Common myeloid progenitor, CD34-positive (primary cell): ENCODE measurements around the gene NR2E1.

ENCODE experiments used
- CTCF ChIA-PET: fragments of 350-600 bp; sonication (Branson Sonifier 250); formaldehyde crosslinking; loops from one replicate; lab custom pipeline; 2021; ENCODE audit warnings: antibody characterized with exemption; lab: Charles Lee
- POLR2A ChIA-PET: fragments of 350-600 bp; sonication (Branson Sonifier 250); formaldehyde crosslinking; loops from one replicate; lab custom pipeline; 2021; ENCODE audit warnings: antibody characterized with exemption; lab: Charles Lee
- DNase-seq, 3 donors: peaks; one replicate each; pipeline versions ENCODE4 v3.0.0 to v3.0.0-alpha.2; 2013
- H3K27ac ChIP-seq, 2 experiments: 1 replicate in 1 of 2; 2 replicates in 1 of 2; pipeline ENCODE4 v1.7.0; 2013; ENCODE audit warnings: inconsistent platforms in 2 of 2, low read length in 2 of 2, mild to moderate bottlenecking in 2 of 2, low read depth in 1 of 2, moderate library complexity in 1 of 2; ENCODE audit not compliant: severe bottlenecking in 2 of 2, insufficient read depth in 1 of 2, poor library complexity in 1 of 2
- H3K27me3 ChIP-seq, 5 experiments: replicated peaks in 2 of 5; 1 replicate in 3 of 5; 2 replicates in 2 of 5; pipeline versions ENCODE4 v1.6.1 to v1.7.0; 2013; ENCODE audit warnings: low read length in 4 of 5, mild to moderate bottlenecking in 2 of 5, moderate library complexity in 2 of 5, inconsistent platforms in 1 of 5; ENCODE audit not compliant: insufficient read depth in 5 of 5, control insufficient read depth in 4 of 5
- H3K36me3 ChIP-seq, 4 experiments: 1 replicate in 2 of 4; 2 replicates in 2 of 4; pipeline versions ENCODE4 v1.6.1 to v1.7.0; 2013; ENCODE audit warnings: low read length in 3 of 4, control low read depth in 1 of 4, mild to moderate bottlenecking in 1 of 4; ENCODE audit not compliant: control insufficient read depth in 4 of 4, insufficient read depth in 4 of 4
- H3K4me1 ChIP-seq, 4 experiments: 1 replicate in 3 of 4; 2 replicates in 1 of 4; pipeline versions ENCODE4 v1.6.1 to v1.7.1; 2013; ENCODE audit warnings: low read length in 3 of 4, mild to moderate bottlenecking in 3 of 4, control low read depth in 1 of 4, inconsistent platforms in 1 of 4, moderate library complexity in 1 of 4; ENCODE audit not compliant: control insufficient read depth in 4 of 4, insufficient read depth in 4 of 4; ENCODE audit errors: control extremely low read depth in 1 of 4
- H3K4me3 ChIP-seq, 7 experiments: 1 replicate in 4 of 7; 2 replicates in 3 of 7; pipeline versions ENCODE4 v1.5.1 to v1.7.0; 2013; ENCODE audit warnings: mild to moderate bottlenecking in 7 of 7, low read length in 6 of 7, moderate library complexity in 6 of 7, inconsistent platforms in 2 of 7, low read depth in 2 of 7, control low read depth in 1 of 7; ENCODE audit not compliant: insufficient read depth in 4 of 7, control insufficient read depth in 1 of 7; ENCODE audit errors: extremely low read depth in 1 of 7
- H3K9me3 ChIP-seq, 5 experiments: 1 replicate in 4 of 5; 2 replicates in 1 of 5; pipeline versions ENCODE4 v1.6.1 to v1.7.1; 2013; ENCODE audit warnings: low read length in 4 of 5, mild to moderate bottlenecking in 2 of 5, inconsistent platforms in 1 of 5, low read depth in 1 of 5, moderate library complexity in 1 of 5; ENCODE audit not compliant: control insufficient read depth in 4 of 5, insufficient read depth in 2 of 5; ENCODE audit errors: control extremely low read depth in 1 of 5
- WGBS: methylation state at CpG from one replicate; pipeline ENCODE4 v1.1.5; 2013; ENCODE audit not compliant: insufficient coverage; 5-methylcytosine and 5-hydroxymethylcytosine counted together

The NR2E1 gene

DNA sequence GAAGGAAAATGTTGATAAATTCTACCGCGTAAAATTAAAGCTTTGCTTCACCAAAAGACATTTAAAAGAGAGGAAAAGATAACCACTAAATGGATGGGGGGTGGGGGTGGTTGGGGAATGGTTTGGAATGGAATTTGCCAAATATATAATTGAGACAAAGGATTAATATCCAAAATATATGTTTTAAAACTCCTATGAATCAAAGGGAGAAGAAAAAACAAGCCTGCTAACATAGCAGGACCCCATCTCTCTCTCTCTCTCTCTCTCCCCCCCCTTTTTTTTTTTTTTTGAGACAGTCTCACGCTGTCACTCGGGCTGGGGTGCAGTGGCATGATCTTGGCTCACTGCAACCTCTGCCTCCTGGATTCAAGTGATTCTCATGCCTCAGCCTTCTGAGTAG, 13.4 kb upstream of the NR2E1 start:
- no peak overlapping the region for H3K4me3 ChIP-seq
- ChIA-PET CTCF (interaction anchor here (0.8 kb wide), 2 partner anchors 32 to 57 kb away, joined by 3 read pairs; no protein-coding TSS in a partner anchor), POLR2A (interaction anchor here (0.6 kb wide), 1 partner anchor 15 kb away, joined by 5 read pairs; no protein-coding TSS in a partner anchor)
- no peaks in the 10 kb centered on the region for H3K36me3 ChIP-seq
- peaks cover 29 to 97% (median 49%) of the 10 kb centered on the region in 5 experiments for H3K27me3 ChIP-seq
- H3K4me1 ChIP-seq = peaks cover 0 to 5% (median 4%) of the 10 kb centered on the region in 4 experiments
- H3K9me3 ChIP-seq = peaks cover 0 to 8% (median 2%) of the 10 kb centered on the region in 5 experiments
- no peak overlapping the region for H3K27ac ChIP-seq
- no peak for DNase-seq
- no CpG with 5 or more reads among the region's 4 CpGs for WGBS

DNA sequence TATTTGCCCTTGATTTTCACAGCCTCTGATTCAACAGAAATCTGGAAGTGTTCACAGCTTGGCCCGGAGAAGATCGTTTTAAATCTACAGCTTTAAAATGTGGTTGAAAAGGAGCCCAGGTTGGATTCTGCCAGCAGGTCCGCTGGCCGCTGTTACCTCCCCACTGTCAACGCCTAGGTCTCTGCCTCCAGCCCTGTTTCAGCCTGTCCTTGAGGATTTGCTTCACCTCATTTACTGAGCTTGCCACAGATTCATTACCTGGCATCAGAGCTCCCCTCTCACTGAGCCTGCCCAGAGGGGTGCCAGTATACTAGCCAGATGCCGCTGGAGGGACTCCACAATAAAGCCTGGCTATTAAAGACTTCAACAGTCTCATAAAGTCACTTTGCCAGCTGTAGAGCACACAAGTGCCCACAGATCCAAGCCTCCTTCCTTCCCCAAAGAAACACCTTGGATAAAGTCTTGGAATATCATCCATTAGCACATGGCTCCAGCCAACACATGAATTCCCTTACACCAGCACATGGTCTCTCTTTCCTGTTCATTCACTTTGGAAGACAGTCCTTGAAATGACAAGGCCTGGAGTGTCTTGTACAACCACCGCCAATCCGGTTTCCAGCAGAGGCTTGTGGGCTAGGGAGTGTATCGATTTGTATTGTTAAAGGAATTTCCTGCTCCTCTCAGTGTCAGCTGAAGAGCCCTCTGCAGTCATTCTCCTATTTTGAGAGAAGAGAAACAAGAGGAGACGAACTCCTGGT, 9.5 kb upstream of the NR2E1 start:
- peaks cover 37 to 97% (median 60%) of the 10 kb centered on the region in 5 experiments for H3K27me3 ChIP-seq
- H3K9me3 ChIP-seq = peaks cover 0 to 4% (median 0%) of the 10 kb centered on the region in 5 experiments
- ChIA-PET POLR2A (interaction anchor here (0.6 to 1.1 kb wide), 2 partner anchors 12 to 38 kb away, joined by 3 read pairs; no protein-coding TSS in a partner anchor), CTCF (interaction anchor here (1.5 kb wide), 1 partner anchor 22 kb away, joined by 7 read pairs; no protein-coding TSS in a partner anchor)
- no peak overlapping the region for H3K27ac ChIP-seq
- 9% methylated on average over 8 of the region's 10 CpGs for WGBS
- no peaks in the 10 kb centered on the region for H3K36me3 ChIP-seq
- no peak for DNase-seq
- H3K4me3 ChIP-seq = no peak overlapping the region
- H3K4me1 ChIP-seq = peaks cover 0 to 11% (median 9%) of the 10 kb centered on the region in 4 experiments

GRCh38 chr6:108156938-108157233, 8.9 kb upstream of the NR2E1 start:
- POLR2A ChIA-PET = interaction anchor here (0.6 kb wide), 1 partner anchor 11 kb away, joined by 3 read pairs; no protein-coding TSS in a partner anchor
- 4% methylated on average over 6 of the region's 8 CpGs for WGBS
- H3K36me3 ChIP-seq = no peaks in the 10 kb centered on the region
- peaks cover 0 to 4% (median 0%) of the 10 kb centered on the region in 5 experiments for H3K9me3 ChIP-seq
- CTCF ChIA-PET = interaction anchor here (1.5 kb wide), 1 partner anchor 23 kb away, joined by 7 read pairs; no protein-coding TSS in a partner anchor
- peaks cover 0 to 11% (median 9%) of the 10 kb centered on the region in 4 experiments for H3K4me1 ChIP-seq
- no peak for DNase-seq
- H3K4me3 ChIP-seq = no peak overlapping the region
- H3K27me3 ChIP-seq = peaks cover 42 to 97% (median 62%) of the 10 kb centered on the region in 5 experiments
- H3K27ac ChIP-seq = no peak overlapping the region

DNA sequence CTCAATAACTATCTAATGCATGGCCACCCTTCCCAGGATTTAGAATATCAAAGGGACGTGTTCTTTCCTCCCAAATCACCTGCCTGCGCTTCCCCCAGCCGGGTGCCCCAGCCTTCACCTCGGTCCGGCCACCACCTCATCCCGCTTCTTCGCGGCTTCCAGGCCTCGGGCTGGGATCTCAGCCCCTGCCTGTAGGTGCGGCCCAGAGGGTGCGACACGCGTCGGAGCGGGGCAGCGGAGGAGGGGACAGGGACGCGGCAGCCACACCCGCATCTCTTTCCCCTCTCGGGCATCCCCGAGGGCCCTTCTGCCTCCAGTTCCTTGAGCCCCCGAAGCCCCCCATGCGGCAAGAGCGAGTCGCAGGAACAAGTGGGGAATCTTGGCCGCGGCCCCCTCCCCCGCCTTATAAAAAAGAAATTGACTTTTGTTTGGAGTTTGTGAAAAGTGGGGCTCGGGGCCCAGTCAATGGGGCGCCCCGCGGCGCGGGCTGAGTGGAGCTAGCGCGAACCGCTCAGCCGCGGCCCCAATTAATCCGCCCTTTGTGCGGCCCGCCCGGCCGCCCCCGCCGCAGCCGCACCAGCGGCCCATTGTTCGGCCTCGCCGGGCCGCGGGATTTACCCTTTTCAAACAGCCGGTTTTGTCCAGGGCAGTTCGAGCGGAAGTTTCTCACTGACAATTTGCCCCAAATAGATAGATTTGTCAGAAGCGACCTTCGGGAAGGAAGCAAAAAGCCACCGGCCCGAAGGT, 8.4 kb upstream of the NR2E1 start:
- peaks cover 47 to 97% (median 67%) of the 10 kb centered on the region in 5 experiments for H3K27me3 ChIP-seq
- POLR2A ChIA-PET = no interaction called here

GRCh38 chr6:108157981-108158525, 7.8 kb upstream of the NR2E1 start:
- Histone ChIP-seq H3K4me3 (peak overlapping the region in 1 of 7 experiments; percentile 30), H3K27ac (no peak overlapping the region), H3K36me3 (no peaks in the 10 kb centered on the region), H3K27me3 (peaks cover 53 to 97% (median 72%) of the 10 kb centered on the region in 5 experiments), H3K9me3 (peaks cover 0 to 4% (median 0%) of the 10 kb centered on the region in 5 experiments), H3K4me1 (peaks cover 0 to 11% (median 9%) of the 10 kb centered on the region in 4 experiments)
- POLR2A ChIA-PET = no interaction called here
- 4% methylated on average over 36 of the region's 38 CpGs for WGBS
- no peak for DNase-seq
- CTCF ChIA-PET = interaction anchor here (1.1 to 2.3 kb wide), 3 partner anchors 10 to 43 kb away, joined by 3 to 5 read pairs (median 5); no protein-coding TSS in a partner anchor

More for the DNA sequence above, 8.4 kb upstream of the NR2E1 start:
- H3K27ac ChIP-seq = no peak overlapping the region
- peak overlapping the region in 1 of 7 experiments; percentile 30 for H3K4me3 ChIP-seq
- no peaks in the 10 kb centered on the region for H3K36me3 ChIP-seq
- peaks cover 0 to 11% (median 9%) of the 10 kb centered on the region in 4 experiments for H3K4me1 ChIP-seq
- CTCF ChIA-PET = interaction anchor here (1.4 to 2.3 kb wide), 2 partner anchors 10 to 42 kb away, joined by 5 read pairs; no protein-coding TSS in a partner anchor
- no peak for DNase-seq
- peaks cover 0 to 4% (median 0%) of the 10 kb centered on the region in 5 experiments for H3K9me3 ChIP-seq
- 3% methylated on average over 53 of the region's 60 CpGs for WGBS

DNA sequence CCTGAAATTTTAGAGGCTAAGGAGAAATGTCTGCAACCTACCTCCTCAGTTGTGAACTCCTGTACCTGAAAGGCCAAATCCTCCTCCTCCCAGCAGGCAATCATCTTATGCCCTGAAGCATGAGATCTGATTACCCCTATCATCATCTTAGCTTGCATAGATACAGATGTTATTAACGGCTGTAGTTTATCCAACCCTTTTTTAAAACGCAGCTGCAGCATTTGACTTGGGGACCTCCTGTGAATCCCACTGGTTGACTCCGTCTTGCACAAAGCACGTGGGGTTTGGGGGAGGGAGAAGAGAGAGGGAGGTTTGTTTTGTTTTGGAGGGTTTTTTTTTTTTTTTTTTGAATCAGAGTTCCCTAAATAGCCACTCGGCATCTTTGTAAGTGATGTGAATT, 5.8 kb upstream of the NR2E1 start:
- Histone ChIP-seq H3K9me3 (peaks cover 0 to 8% (median 0%) of the 10 kb centered on the region in 5 experiments), H3K36me3 (no peaks in the 10 kb centered on the region), H3K4me3 (no peak overlapping the region), H3K27me3 (peaks cover 57 to 98% (median 65%) of the 10 kb centered on the region in 5 experiments), H3K4me1 (peaks cover 0 to 15% (median 12%) of the 10 kb centered on the region in 4 experiments), H3K27ac (no peak overlapping the region)
- POLR2A ChIA-PET = interaction anchor here (0.7 kb wide), 1 partner anchor 614 kb away, joined by 3 read pairs; no protein-coding TSS in a partner anchor
- CTCF ChIA-PET = interaction anchor here (0.7 to 2.3 kb wide), 6 partner anchors 9 to 47 kb away, joined by 3 to 5 read pairs (median 4); no protein-coding TSS in a partner anchor
- no peak for DNase-seq
- 0% methylated on average over 4 of the region's 5 CpGs for WGBS
